K562 (cell line): Measurements from ENCODE around the gene FOXP4. TPM values are rescaled to one million over a fixed set of nuclear protein-coding genes. Genes with fewer than 3 reads are reported as not detected.

Experiments
- ATAC-seq: fragments of 200-7000 bp; cut with Tn5 transposase; 3 replicates; pipeline ENCODE4 v1.9.1; 2020; ENCODE audit warnings: moderate library complexity
- BruUV-seq: library from RNA; stranded (reverse); fragments of 400-500 nt; replicated peaks from 2 replicates; lab custom pipeline; 2021; lab: Mats Ljungman, UMichigan
- CTCF ChIA-PET: fragments of 300-600 bp; formaldehyde crosslinking; extraction: SDS; loops from one replicate; lab custom pipeline; 2021; ENCODE audit warnings: low intra/inter-chr PET ratio; lab: Yijun Ruan, JAX
- POLR2A ChIA-PET: fragments of 300-600, 350-650 bp; sonication (Branson Sonifier 250); formaldehyde crosslinking; extraction: SDS; loops from one replicate; lab custom pipeline; 2021; ENCODE audit warnings: antibody characterized with exemption, inconsistent platforms; lab: Yijun Ruan, JAX
- DNase-seq, 4 experiments: peaks; one replicate each; pipeline versions ENCODE4 v3.0.0 to v3.0.0-alpha.2; 2011 to 2018; ENCODE audit warnings: low spot score in 3 of 4, mixed read lengths in 3 of 4; ENCODE audit errors: extremely low read depth in 1 of 4
- FAIRE-seq: peaks from 2 replicates; lab custom pipeline; 2011; peaks lifted over from hg19 to GRCh38; lab: Jason Lieb, UNC
- H2AFZ ChIP-seq: 2 replicates; pipeline ENCODE4 v1.6.0; 2011; ENCODE audit warnings: low read depth, low read length, control low read depth, inconsistent platforms
- H3K27ac ChIP-seq: fragments of 200-600 bp; 3 replicates; pipeline ENCODE4 v1.8.0; 2011; ENCODE audit warnings: low read depth, mild to moderate bottlenecking, control low read depth, inconsistent platforms, low read length, moderate library complexity, mixed read lengths; ENCODE audit errors: extremely low read depth
- H3K27me3 ChIP-seq, 2 experiments: fragments of 300-600 bp in 1 of 2; 2 replicates in 1 of 2; 3 replicates in 1 of 2; pipeline versions ENCODE4 v1.6.0 to v1.8.0; 2011; ENCODE audit warnings: inconsistent platforms in 2 of 2, low read length in 2 of 2, mild to moderate bottlenecking in 1 of 2, mixed read lengths in 1 of 2, moderate library complexity in 1 of 2; ENCODE audit not compliant: control insufficient read depth in 2 of 2, insufficient read depth in 2 of 2
- H3K36me3 ChIP-seq: fragments of 300-600 bp; 3 replicates; pipeline ENCODE4 v1.8.0; 2011; ENCODE audit warnings: mild to moderate bottlenecking, low read length, inconsistent platforms; ENCODE audit not compliant: control insufficient read depth, insufficient read depth
- H3K4me1 ChIP-seq, 2 experiments: fragments of 200-600 bp in 1 of 2; replicated peaks in 1 of 2; 2 replicates in 1 of 2; 3 replicates in 1 of 2; pipeline versions ENCODE4 v1.5.1 to v1.8.0; 2011; ENCODE audit warnings: inconsistent platforms in 2 of 2, low read length in 2 of 2, mild to moderate bottlenecking in 1 of 2, mixed read lengths in 1 of 2, moderate library complexity in 1 of 2; ENCODE audit not compliant: control insufficient read depth in 2 of 2, insufficient read depth in 2 of 2
- H3K4me2 ChIP-seq: 2 replicates; pipeline ENCODE4 v1.6.1; 2011; ENCODE audit warnings: low read length, control low read depth, inconsistent platforms, mixed read lengths; ENCODE audit not compliant: insufficient read depth
- H3K4me3 ChIP-seq: fragments of 200-600 bp; sonication (generic), shearing (Covaris generic); 2 replicates; pipeline ENCODE4 v1.5.1; 2016; ENCODE audit warnings: control low read depth, inconsistent platforms
- H3K79me2 ChIP-seq: fragments of 200-600 bp; 3 replicates; pipeline ENCODE4 v1.8.0; 2011; ENCODE audit warnings: low read length, inconsistent platforms; ENCODE audit not compliant: control insufficient read depth, insufficient read depth
- H3K9ac ChIP-seq, 2 experiments: 2 replicates each; pipeline versions ENCODE4 v1.6.0 to v1.6.1; 2011; ENCODE audit warnings: low read depth in 2 of 2, low read length in 2 of 2, control low read depth in 1 of 2, inconsistent platforms in 1 of 2, mild to moderate bottlenecking in 1 of 2, mixed read lengths in 1 of 2; ENCODE audit not compliant: insufficient read depth in 1 of 2
- H3K9me1 ChIP-seq: one replicate; pipeline ENCODE4 v1.6.0; 2011; ENCODE audit warnings: inconsistent platforms, mild to moderate bottlenecking, low read length, moderate library complexity; ENCODE audit not compliant: control insufficient read depth, insufficient read depth
- H3K9me3 ChIP-seq: replicated peaks from 2 replicates; pipeline ENCODE4 v1.5.1; 2011; ENCODE audit warnings: low read depth, low read length, inconsistent platforms; ENCODE audit not compliant: control insufficient read depth, insufficient read depth
- H4K20me1 ChIP-seq: replicated peaks from 2 replicates; pipeline ENCODE4 v1.6.1; 2011; ENCODE audit warnings: low read length, inconsistent platforms, mixed read lengths; ENCODE audit not compliant: control insufficient read depth, insufficient read depth
- GABPB2 ChIP-seq: fragments of 250-450 bp; sonication (Bioruptor Pico); conservative IDR thresholded peaks from 2 replicates; pipeline ENCODE4 v1.5.1; 2021; ENCODE audit warnings: mild to moderate bottlenecking
- HNRNPK ChIP-seq: fragments of 200-400 bp; formaldehyde crosslinking; IDR thresholded peaks from one replicate; pipeline ENCODE4 v1.6.1; 2018; ENCODE audit warnings: mild to moderate bottlenecking, low read depth, low read length; ENCODE audit not compliant: poor library complexity, severe bottlenecking
- KDM4B ChIP-seq, 2 experiments: fragments of 450-650 bp in 1 of 2; sonication (generic) in 1 of 2; IDR thresholded peaks; 2 replicates each; pipeline ENCODE4 v1.6.1; 2016 to 2017; ENCODE audit warnings: borderline replicate concordance in 2 of 2, antibody characterized with exemption in 1 of 2, low read depth in 1 of 2, mild to moderate bottlenecking in 1 of 2
- MAFK ChIP-seq: IDR thresholded peaks from 2 replicates; pipeline ENCODE4 v1.6.1; 2011; ENCODE audit warnings: low read length, improper control_type of control experiment
- MEF2D ChIP-seq: conservative IDR thresholded peaks from 2 replicates; pipeline ENCODE4 v1.6.1; 2016; ENCODE audit warnings: low read depth, missing genetic modification characterization, missing compliant biosample characterization
- MYC ChIP-seq, 2 experiments: fragments of 250-450 bp in 1 of 2; sonication (Bioruptor Pico) in 1 of 2; IDR thresholded peaks; 2 replicates each; pipeline versions ENCODE4 v1.5.1 to v1.6.1; 2012 to 2021; ENCODE audit warnings: low read depth in 2 of 2, borderline replicate concordance in 1 of 2, improper control_type of control experiment in 1 of 2, low read length in 1 of 2, mild to moderate bottlenecking in 1 of 2, moderate library complexity in 1 of 2
- PPARD ChIP-seq: fragments of 250-450 bp; sonication (Bioruptor Pico); IDR thresholded peaks from 2 replicates; pipeline ENCODE4 v1.8.0; 2022; ENCODE audit warnings: inconsistent platforms, mild to moderate bottlenecking, moderate library complexity
- PRMT5 ChIP-seq: sonication (generic); formaldehyde crosslinking; IDR thresholded peaks from 2 replicates; pipeline ENCODE4 v1.5.0; 2020; ENCODE audit warnings: missing genetic modification reagents
- SMARCB1 ChIP-seq: IDR thresholded peaks from 2 replicates; pipeline ENCODE4 v1.6.1; 2011; ENCODE audit warnings: improper control_type of control experiment, low read depth; ENCODE audit not compliant: insufficient read length
- SMC3 ChIP-seq: conservative IDR thresholded peaks from 2 replicates; pipeline ENCODE4 v1.6.1; 2011; ENCODE audit warnings: low read depth, low read length, improper control_type of control experiment; ENCODE audit not compliant: insufficient read depth
- STAG1 ChIP-seq: sonication (generic); formaldehyde crosslinking; IDR thresholded peaks from 2 replicates; pipeline ENCODE4 v1.5.0; 2020; ENCODE audit warnings: missing genetic modification reagents, borderline replicate concordance
- WGBS: fragments of 100-300 bp; shearing (Covaris generic); methylation state at CpG from one replicate; pipeline ENCODE4 v1.1.6; 2016; ENCODE audit warnings: low coverage, mixed read lengths; ENCODE audit not compliant: insufficient coverage; ENCODE audit errors: missing lambda C conversion rate; 5-methylcytosine and 5-hydroxymethylcytosine counted together
- in situ Hi-C: fragments of 300-500 bp; cut with MboI; formaldehyde crosslinking; loops from 4 replicates; pipeline ENCODE4 v1.15.0; 2018; ENCODE audit warnings: inconsistent platforms, mixed read lengths
- intact Hi-C: fragments of 100-400 bp; cut with micrococcal nuclease; formaldehyde crosslinking; loops from 2 replicates; pipeline ENCODE4 v1.14.2; 2022
- polyA plus RNA-seq, 8 experiments: library from polyadenylated mRNA; depleted of rRNA in 4 of 8; stranded (reverse) in 5 of 8; unstranded in 3 of 8; fragments of >200 nt; fragmentation: Nextera tagmentation in 2 of 8; fragmentation: Illumina TruSeq in 1 of 8; extraction: Ambion mirVana in 2 of 8; extraction: Trizol in 1 of 8; gene quantifications; 2 replicates each; pipeline versions ENCODE4 v1.2.1 to v1.2.3, GENCODE V29; 2011 to 2014; ENCODE audit warnings: inconsistent platforms in 1 of 8, missing spikeins in 1 of 8
- total RNA-seq, 7 experiments: library from RNA; depleted of rRNA in 6 of 7; stranded (reverse); fragments of >200 nt in 6 of 7; fragmentation: Illumina TruSeq in 2 of 7; extraction: Trizol in 2 of 7; gene quantifications; 2 replicates each; pipeline versions ENCODE4 v1.2.1 to v1.2.3, GENCODE V29; 2011 to 2021; ENCODE audit warnings: low replicate concordance in 1 of 7
- TF ChIP-seq, protein P1 (sequence below): IDR thresholded peaks from 2 replicates; pipeline ENCODE4 v1.6.1; 2016; ENCODE audit warnings: missing genetic modification characterization, missing compliant biosample characterization
- TF ChIP-seq, protein P2 (sequence below): fragments of 200-800 bp; sonication (Bioruptor generic); IDR thresholded peaks from 2 replicates; pipeline ENCODE4 v1.6.1; 2016; ENCODE audit warnings: missing genetic modification characterization, missing compliant biosample characterization

FOXP4 gene
- total and polyA plus RNA-seq, 9 of the 15 experiments (the other 6 are each of a cell fraction or from before 2014, with no cell fraction given), result 0.11 to 29.4 (median 2.3) TPM

- no peaks in the 10 kb centered on the region for H3K4me1 ChIP-seq
- H3K79me2 ChIP-seq, result no peaks in the 10 kb centered on the region
- intact Hi-C loops (no loop called here), in situ Hi-C loops (no loop called here)
- H2AFZ ChIP-seq, result no peak overlapping the region
- BruUV-seq, result no TSS peak
- H3K27ac ChIP-seq, result no peak overlapping the region
- WGBS, result 0% methylated on average over 3 of the region's 3 CpGs
- no peak for FAIRE-seq
- CTCF ChIA-PET, result no interaction called here
- H3K4me3 ChIP-seq, result no peak overlapping the region
- POLR2A ChIA-PET, result interaction anchor here (0.5 to 0.7 kb wide), 2 partner anchors 19 to 66 kb away, joined by 3 read pairs; no protein-coding TSS in a partner anchor
- no peak overlapping the region for H3K9ac ChIP-seq
- peaks cover 6% of the 10 kb centered on the region; the same call in 1 of the 2 replicates for H4K20me1 ChIP-seq
- H3K9me1 ChIP-seq, result no peaks in the 10 kb centered on the region
- H3K36me3 ChIP-seq, result no peaks in the 10 kb centered on the region
- H3K4me2 ChIP-seq, result no peak overlapping the region
- H3K9me3 ChIP-seq, result 0 out of 2 replicates have a peak, but pooled peaks cover 3% of the 10 kb centered on the region
- H3K27me3 ChIP-seq, result peaks cover 25 to 58% of the 10 kb centered on the region in 2 experiments
- no peak for DNase-seq
- no peak for ATAC-seq
- TF ChIP-seq KDM4B (IDR thresholded peaks at IDR 0.05; ENCODE audit: borderline replicate concordance in 2 of 2, low read depth in 1 of 2), result no peak
- TF ChIP-seq, protein P1, sequence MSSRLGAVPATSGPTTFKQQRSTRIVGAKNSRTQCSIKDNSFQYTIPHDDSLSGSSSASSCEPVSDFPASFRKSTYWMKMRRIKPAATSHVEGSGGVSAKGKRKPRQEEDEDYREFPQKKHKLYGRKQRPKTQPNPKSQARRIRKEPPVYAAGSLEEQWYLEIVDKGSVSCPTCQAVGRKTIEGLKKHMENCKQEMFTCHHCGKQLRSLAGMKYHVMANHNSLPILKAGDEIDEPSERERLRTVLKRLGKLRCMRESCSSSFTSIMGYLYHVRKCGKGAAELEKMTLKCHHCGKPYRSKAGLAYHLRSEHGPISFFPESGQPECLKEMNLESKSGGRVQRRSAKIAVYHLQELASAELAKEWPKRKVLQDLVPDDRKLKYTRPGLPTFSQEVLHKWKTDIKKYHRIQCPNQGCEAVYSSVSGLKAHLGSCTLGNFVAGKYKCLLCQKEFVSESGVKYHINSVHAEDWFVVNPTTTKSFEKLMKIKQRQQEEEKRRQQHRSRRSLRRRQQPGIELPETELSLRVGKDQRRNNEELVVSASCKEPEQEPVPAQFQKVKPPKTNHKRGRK, result no peak
- TF ChIP-seq, protein P2, sequence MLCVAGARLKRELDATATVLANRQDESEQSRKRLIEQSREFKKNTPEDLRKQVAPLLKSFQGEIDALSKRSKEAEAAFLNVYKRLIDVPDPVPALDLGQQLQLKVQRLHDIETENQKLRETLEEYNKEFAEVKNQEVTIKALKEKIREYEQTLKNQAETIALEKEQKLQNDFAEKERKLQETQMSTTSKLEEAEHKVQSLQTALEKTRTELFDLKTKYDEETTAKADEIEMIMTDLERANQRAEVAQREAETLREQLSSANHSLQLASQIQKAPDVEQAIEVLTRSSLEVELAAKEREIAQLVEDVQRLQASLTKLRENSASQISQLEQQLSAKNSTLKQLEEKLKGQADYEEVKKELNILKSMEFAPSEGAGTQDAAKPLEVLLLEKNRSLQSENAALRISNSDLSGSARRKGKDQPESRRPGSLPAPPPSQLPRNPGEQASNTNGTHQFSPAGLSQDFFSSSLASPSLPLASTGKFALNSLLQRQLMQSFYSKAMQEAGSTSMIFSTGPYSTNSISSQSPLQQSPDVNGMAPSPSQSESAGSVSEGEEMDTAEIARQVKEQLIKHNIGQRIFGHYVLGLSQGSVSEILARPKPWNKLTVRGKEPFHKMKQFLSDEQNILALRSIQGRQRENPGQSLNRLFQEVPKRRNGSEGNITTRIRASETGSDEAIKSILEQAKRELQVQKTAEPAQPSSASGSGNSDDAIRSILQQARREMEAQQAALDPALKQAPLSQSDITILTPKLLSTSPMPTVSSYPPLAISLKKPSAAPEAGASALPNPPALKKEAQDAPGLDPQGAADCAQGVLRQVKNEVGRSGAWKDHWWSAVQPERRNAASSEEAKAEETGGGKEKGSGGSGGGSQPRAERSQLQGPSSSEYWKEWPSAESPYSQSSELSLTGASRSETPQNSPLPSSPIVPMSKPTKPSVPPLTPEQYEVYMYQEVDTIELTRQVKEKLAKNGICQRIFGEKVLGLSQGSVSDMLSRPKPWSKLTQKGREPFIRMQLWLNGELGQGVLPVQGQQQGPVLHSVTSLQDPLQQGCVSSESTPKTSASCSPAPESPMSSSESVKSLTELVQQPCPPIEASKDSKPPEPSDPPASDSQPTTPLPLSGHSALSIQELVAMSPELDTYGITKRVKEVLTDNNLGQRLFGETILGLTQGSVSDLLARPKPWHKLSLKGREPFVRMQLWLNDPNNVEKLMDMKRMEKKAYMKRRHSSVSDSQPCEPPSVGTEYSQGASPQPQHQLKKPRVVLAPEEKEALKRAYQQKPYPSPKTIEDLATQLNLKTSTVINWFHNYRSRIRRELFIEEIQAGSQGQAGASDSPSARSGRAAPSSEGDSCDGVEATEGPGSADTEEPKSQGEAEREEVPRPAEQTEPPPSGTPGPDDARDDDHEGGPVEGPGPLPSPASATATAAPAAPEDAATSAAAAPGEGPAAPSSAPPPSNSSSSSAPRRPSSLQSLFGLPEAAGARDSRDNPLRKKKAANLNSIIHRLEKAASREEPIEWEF (CRISPR knock-in tag), result no peak
- TF ChIP-seq SMC3, result no peak
- no peak for TF ChIP-seq SMARCB1
- TF ChIP-seq GABPB2 (CRISPR knock-in tag), result no peak
- TF ChIP-seq MAFK, result no peak
- TF ChIP-seq MYC (IDR thresholded peaks at IDR 0.05; ENCODE audit: low read depth, low read length), result no peak
- TF ChIP-seq MYC (CRISPR knock-in tag; IDR thresholded peaks at IDR 0.05; ENCODE audit: borderline replicate concordance, low read depth), result no peak
- no peak for TF ChIP-seq PPARD (CRISPR knock-in tag)
- no peak for TF ChIP-seq MEF2D (tag)
- no peak for TF ChIP-seq HNRNPK
- no peak for TF ChIP-seq PRMT5
- TF ChIP-seq STAG1 (CRISPR knock-in tag), result no peak
Observed at GRCh38 chr6:41622206-41622988, 76.2 kb downstream of the FOXP4 start.
